G401 (cell line): ENCODE measurements around the gene STX17. TPM values are rescaled to one million over a fixed set of nuclear protein-coding genes. Genes with fewer than 3 reads are reported as not detected.

Experiments
- DNase-seq: peaks from one replicate; pipeline ENCODE4 v3.0.0-alpha.2; 2015; ENCODE audit warnings: low spot score
- in situ Hi-C: cut with HindIII; loops from 2 replicates; pipeline ENCODE4 v1.10.0; 2016; ENCODE audit warnings: low sequenced_read_pairs, mixed read lengths
- total RNA-seq: library from RNA; depleted of rRNA; stranded (reverse); fragments of >200 nt; shearing (Covaris generic); gene quantifications from 2 replicates; pipeline ENCODE4 v1.2.3, GENCODE V29; 2014

Gene STX17
- total RNA-seq, 1 experiment from 2014 or later = 11.8 TPM

DNA sequence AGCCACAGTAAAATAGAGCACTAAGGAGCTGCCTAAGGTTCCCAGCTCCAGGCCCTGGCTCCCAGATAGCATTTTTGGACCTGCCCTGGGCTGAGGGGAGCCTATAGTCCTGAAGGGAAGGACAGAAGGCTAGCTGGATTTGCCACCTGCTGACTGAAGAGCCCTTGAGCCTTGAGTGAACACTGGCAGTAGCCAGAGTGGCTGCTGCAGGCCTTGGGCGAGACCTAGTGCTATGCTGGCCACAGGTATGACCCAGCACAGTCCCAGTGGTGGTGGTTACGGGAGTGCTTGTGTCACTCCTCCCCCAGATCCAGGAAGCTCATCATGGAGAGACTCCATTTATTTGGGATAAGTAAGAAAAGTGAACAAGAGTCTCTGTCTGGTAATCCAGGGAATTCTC, 10.3 kb upstream of the STX17 start:
- in situ Hi-C loops = no loop called here
- DNase-seq = no peak

DNA sequence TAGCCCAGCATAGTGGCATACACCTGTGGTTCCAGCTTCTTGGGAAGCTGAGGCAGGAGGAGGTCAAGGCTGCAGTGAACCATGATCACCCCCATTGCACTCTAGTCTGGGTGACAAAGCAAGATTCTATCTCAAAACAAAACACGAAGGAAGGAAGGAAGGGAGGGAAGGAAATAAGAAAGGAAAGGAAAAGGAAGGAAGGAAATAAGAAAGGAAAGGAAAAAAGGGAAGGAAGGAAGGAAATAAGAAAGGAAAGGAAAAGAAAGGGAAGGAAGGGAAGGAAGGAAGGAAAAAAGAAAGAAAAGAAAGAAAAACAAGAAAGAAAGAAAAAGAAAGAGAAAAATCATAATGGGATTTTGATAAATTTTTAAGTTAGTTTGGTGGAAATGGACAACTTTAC, 3.1 kb upstream of the STX17 start:
- in situ Hi-C loops = no loop called here
- DNase-seq = no peak

DNA sequence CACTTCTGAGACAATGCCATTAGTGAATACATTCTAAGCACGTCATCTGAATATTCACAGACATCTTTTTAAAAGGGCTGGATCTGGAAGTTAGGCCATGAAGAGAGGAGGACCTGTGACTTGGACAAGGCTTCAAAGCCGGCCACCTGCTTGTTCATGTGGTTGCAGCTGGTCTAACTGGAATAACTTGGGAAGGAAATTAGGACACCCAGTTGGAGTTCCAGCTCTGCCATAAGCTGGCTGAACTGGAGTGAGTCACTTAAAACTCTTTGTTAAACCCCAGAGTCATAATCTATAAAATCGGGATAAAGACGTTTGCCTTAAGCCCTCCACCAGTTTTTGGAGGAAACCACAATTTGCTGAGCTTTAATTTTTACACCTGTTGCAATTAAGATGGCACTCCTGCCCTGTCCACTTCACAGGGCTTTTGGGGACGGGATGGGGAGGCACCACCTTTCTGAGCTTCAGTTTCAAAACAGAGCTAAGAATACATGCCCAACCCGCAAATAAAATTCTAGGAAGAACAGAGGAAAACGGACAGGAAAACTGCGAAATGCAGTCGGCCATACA, 536 bp upstream of the STX17 start:
- in situ Hi-C loops = no loop called here
- DNase-seq = peak; percentile 13

DNA sequence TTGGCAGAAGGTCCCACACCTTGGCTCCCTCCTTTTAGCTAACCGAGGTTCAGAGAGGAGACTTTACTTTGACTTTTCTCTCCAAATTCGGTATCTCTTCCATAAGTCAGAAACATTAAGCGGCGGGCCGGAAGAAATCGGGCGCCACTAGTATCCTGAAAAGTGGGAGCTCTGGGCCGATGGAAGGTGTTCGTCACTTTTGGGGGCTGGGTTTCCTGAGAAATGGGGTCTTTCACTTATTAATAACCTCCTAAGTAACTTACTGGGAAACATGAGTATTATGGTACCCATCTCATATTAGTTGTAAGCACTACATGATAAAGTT, 716 bp downstream of the STX17 start:
- no peak for DNase-seq

DNA sequence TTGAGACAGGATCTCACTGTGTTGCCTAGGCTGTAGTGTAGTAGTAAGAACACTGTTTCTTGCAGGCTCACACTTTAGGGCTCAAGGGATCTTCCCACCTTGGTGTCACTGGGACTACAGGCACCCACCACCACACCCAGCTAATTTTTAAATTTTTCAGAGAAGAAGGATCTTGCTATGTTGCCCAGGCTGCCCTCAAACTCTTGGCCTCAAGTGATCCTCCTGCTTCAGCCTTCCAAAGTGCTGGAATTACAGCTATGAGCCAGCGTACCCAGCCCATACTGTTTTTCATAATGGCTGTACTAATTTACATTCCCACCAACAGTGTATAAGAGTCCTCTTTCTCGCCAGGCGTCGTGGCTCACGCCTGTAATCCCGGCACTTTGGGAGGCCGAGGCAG, 5.1 kb downstream of the STX17 start:
- DNase-seq = no peak
- in situ Hi-C loops = no loop called here

More for the DNA sequence above, 716 bp downstream of the STX17 start:
- in situ Hi-C loops = no loop called here

DNA sequence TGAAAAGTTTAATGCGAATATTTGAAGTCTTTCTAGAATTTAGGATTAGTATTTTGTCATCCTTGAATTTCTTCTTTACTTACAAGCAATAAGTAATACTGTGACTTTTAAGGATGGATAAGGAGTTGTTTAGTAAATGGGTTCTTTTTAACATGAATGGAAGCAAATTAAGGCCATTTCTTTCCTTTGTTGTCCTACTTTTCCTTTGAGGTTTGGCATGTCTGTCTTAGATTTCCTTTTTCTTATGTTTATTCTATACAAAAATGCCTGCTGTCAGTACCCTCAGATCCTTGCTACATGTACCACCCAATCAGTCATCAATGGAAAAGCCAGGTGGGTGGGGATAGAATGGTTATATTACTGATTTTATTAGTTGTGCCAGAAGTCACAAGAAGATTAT, 10.2 kb downstream of the STX17 start:
- in situ Hi-C loops = no loop called here
- no peak for DNase-seq

DNA sequence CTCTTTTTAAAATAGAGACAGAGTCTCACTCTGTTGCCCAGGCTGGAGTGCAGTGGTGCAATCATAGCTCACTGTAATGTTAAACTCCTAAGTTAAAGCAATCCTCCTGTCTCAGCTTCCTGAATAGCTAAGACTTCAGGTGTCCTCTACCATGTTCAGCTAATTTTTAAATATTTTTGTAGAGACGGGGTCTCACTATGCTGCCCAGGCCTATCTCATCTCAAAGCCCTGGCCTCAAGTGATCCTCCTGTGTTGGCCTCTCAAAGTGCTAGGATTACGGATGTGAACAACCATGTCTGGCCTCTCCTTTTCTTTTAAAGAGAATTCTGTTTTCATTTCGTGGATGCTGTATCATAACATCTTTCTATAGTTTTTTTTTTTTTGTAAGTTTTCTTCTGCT, 11.7 kb downstream of the STX17 start:
- in situ Hi-C loops = no loop called here
- DNase-seq = no peak

DNA sequence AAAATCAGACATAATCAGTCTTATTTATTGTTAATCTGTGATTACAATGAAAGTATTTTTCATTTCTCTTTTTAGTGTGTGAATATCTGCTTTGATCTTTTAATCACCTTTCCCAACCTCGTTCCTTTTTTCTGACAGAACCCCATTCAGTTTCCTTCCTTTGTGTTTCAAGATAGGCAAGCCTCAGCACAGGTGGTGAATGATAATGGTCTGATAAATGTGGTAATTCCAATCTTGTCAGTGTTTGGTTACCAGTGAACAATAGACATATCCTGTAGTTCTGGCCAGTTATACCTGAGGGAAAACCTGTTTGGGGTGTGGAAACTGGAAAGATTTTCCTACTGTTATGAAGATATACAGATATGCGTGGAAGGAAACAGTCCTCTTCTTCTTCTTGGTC, 13.5 kb downstream of the STX17 start:
- no peak for DNase-seq
- in situ Hi-C loops = no loop called here

DNA sequence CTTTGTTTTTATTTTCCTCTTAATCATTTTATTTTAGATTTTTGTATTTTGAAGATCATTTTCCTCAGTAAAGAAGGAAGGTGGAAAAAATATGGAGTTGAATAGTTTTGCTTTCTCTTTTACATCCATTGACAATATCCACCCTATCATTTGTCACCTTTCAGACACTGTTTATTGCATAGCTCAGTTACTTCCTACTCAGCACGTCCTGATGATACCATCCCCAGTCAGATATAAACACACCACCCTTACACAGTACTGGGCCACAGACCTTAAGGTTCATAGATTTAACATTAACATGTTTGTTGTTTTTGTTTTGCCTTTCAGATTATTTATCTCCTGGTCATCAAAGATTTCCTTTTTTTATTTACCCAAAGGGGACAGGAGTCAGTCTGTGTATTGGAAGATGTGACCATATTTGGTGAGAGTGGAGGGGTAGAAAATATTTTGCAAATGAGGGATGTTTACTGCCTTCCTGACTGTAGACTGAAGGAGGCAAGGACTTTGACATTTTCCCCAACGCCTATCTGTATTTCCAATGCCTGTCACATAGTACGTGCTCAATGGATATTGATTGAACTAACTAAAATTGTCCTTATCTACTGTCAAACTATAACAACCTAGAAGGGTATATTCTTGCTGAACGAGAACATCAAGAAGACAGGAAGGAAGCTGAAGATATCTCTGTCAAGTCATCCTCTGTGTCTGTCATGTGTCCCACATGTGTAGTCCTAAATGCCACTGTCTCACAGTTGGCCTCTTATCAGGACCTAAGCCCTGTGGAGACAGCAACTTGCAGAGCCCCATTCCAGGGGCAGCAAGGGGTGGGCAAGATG, 15.6 kb downstream of the STX17 start:
- no peak for DNase-seq
- in situ Hi-C loops = no loop called here

DNA sequence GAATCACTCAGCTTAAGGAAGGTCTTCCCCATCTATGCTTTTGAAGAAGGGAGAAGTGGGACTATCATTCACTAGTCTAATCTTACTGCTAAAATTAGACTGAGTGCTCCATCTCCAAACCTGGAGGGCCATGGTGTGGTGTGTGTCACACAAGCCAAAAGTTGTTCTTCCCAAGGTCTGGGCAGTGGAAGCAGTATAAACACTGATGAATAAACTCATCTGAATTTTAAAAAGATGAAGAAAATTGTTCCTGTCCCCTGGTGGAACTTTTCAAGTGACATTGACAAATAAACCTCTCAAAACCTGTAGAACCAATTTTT, 16.2 kb downstream of the STX17 start:
- in situ Hi-C loops = no loop called here
- DNase-seq = no peak

DNA sequence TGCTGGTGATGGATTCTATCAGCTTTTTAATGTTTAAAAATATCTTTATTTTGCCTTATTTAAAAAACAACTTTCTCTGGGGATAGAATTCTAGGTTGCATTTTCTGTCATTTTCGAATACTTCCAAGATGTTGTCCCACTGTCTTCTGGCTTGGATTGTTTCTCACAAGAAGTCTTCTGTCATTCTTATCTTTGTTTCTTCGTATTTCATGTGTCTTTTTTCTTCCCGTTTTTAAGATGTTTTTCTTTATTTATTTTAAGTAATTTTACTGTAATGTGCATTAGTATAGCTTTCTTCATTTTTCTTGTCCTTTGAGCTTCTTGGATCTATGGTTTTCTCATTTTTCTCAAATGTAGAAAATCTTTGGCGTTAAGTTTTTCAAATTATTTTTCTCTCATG, 19.1 kb downstream of the STX17 start:
- no peak for DNase-seq
- in situ Hi-C loops = no loop called here

DNA sequence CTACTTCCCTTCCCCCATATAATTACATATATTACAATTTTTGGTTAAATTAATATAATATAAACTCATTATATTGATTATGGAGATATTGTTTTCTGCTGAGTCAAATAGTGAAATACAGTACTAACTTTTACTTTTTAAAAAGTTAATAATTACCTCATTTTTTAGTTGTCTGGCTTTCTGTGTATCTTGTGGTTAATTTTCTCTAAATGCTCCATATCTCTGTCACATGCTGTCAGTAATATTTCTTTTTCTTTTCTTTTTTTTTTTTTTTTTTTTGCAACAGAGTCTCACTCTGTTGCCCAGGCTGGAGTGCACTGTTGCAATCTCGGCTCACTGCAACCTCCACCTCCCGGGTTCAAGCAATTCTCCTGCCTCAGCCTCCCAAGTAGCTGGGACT, 23.2 kb downstream of the STX17 start:
- in situ Hi-C loops = no loop called here
- DNase-seq = no peak

DNA sequence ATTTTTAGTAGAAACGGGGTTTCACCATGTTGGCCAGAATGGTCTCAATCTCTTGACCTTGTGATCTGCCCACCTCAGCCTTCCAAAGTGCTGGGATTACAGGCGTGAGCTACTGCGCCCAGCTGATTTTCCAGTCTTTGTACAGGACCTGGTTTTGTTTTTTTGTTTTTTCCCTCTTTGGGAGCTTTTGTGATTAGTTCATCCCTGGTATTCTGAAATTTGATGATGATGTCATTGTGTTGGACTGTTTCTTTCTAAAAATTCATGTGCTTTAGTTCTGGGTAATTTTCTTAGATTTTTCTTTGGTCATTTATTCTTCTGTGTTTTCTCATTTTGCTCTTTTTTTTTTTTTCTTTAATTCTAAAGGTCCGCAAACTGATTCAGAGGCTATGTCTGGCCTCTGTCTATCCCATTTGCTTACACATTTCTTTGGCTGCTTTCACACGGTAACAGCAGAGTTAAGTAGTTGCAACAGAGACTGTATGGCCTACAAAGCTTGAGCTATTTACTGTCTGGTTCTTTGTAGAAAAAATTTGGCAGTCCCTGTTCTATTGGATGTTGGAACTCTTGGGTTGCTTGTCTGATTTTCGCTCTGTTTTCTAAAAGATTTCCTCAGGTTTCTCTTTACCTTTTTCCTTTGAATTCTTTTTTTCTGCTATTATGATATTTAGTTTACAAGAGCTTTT, 24.8 kb downstream of the STX17 start:
- no peak for DNase-seq
- in situ Hi-C loops = no loop called here

DNA sequence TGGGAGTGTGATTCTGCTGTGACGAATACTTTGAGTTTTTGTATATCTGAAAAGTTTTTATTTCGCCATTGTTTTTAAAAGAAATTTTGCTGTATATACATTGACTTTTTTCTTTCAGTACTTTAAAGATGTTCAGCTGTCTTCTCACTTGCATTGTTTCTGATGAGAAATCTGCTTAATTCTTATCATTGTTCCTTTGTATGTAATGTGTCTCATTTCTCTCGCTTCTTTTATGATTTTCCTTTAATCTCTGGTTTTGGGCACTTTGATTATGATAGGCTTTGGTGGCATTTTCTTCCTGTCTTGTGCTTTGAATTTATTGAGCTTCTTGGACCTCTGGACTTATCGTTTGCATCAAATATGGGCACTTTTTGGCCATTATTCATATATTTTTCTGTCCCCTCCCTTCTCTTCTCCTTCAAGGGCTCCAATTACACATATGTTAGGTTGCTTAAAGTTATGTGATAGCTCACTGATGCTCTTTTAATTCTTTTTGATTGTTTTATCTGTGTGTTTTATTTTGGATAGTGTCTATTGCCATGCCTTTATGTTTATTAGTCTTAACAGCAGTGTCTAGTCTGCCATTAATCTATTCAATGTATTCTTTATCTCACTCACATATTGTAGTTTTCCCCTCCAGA, 30.6 kb downstream of the STX17 start:
- in situ Hi-C loops = no loop called here
- DNase-seq = no peak

DNA sequence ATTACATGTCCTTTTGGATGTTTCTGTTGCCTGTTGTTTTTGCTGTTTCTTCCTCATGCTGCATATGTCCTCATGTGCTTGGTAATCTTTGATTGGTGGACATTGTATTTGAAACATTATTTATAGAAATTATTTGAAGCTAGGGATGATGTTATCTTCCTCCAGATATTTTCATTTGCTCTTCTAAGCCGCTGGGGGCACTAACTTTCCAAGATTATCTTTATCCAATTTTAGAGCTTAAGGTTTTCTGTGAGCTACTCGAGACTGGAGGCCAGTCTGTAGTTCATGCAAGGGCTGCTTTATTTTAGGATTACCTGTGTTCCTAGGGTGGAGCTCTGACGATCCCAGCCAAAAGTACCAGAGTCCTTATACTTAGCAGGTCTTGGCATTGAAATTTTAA, 40.9 kb downstream of the STX17 start:
- DNase-seq = no peak
- in situ Hi-C loops = no loop called here

DNA sequence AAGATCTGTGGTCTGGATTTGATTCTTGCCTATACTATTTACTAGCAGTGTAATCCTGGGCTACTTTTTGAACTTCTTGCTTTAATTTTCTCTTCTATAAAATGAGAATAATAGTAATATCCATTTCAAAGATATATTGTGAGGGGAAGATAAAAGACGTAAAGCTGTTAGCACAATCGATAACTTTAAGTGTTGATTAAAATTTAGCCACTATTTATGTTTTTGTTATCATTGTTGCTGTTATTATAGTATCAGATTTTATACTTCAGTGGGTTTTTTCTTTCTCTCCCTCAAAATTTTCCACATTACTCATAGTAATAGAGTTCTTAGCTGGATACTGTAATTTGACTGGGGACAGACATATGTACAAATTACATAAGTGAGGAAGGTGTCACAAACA, 42.0 kb downstream of the STX17 start:
- in situ Hi-C loops = no loop called here
- DNase-seq = no peak

DNA sequence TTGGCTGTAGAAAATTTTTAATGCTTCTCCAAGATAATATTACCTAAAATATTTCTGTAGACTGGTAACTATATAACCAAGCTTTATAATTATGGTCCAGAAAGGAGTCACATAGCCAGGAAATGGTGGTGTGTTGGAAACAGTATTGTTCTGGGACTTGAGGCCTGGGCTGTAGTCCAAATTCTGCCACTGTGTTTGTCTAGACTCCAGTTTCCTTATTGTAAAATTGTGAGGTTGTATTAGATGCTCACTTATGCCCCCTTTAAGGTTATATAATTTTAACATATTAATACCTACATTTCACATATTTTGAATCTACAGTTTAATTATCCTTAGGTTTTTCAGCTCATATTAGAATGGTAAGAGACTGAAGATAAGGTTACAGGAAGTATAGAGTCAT, 42.4 kb downstream of the STX17 start:
- in situ Hi-C loops = no loop called here
- no peak for DNase-seq

DNA sequence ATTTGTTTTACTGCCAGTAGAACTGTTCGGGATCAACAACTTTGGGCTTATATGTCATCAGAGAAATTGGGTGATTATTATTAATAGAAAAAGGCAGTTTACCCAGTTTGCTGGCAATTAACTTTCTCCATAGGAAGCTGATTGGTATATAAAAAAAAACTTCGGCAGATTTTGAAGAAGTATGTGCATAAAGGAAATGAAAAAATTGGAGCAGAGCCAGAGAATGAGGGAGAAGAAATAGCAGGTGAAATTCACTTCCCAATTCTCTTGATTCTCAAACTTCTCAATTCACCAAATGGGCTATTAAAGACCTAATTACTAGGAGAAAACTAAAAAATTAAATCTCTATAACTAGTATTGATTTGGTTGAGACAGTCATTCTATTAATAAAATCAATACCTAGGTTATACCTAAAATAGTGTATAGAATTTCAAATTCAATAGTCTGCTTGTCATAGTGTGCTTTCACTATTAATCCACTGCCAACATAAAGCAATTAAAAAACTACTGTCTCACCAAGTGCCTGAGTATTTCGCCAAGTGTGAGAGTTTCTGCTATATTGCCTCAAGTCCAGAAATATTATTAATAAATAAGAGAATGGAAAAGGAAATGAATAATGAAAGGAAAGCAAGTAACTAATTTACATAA, 47.5 kb downstream of the STX17 start:
- in situ Hi-C loops = no loop called here
- no peak for DNase-seq

DNA sequence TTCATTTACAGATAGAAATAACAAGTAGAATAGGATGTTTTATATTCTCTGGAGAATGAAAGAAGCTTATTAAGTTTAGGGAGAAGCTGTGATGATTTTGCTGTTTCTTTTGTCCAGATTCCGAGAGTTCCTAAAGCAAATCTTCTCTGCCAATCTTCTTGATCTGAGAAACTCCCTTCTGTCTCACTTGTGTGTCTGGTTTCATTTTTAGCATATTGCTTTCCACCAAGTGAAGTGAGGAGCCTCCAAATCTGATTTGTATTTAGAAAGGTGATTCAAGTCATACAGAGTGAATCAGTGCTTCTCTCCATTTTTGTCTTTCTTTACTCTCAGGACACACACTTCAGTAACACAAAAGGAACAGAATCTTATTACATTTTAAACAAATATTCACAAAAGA, 48.4 kb downstream of the STX17 start:
- in situ Hi-C loops = no loop called here
- no peak for DNase-seq

DNA sequence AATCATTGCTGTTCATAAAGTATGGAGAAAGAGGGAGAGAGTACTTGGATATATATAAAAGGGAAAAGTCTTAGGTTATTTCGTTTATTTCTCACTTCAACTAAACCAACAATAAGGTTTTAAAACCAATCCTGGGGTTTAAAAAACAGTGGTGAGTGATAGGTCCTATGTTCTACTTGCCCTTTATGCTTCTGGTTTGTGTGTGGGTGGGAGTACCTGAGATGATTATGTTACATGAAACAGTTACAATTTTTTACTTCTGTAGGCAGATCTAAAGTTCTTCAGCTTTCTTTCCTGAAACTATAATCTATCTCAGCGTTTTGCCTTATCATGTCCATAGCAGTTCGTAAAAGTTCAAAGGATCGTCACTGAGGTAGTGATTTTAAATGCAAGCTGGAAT, 49.2 kb downstream of the STX17 start:
- no peak for DNase-seq
- in situ Hi-C loops = no loop called here
